GM12892 (cell line): Measurements from ENCODE around the gene KPNA1.

ENCODE experiments used
- POLR2A ChIP-seq: IDR thresholded peaks from 2 replicates; pipeline ENCODE4 v1.6.1; 2011; ENCODE audit warnings: low read depth, low read length, control low read depth
- POLR2AphosphoS5 ChIP-seq: IDR thresholded peaks from 2 replicates; pipeline ENCODE4 v1.6.1; 2011; ENCODE audit warnings: low read depth, low read length, control low read depth
- TAF1 ChIP-seq: IDR thresholded peaks from 2 replicates; pipeline ENCODE4 v1.6.1; 2011; ENCODE audit warnings: low read depth, mild to moderate bottlenecking, control low read depth, low read length, borderline replicate concordance

DNA sequence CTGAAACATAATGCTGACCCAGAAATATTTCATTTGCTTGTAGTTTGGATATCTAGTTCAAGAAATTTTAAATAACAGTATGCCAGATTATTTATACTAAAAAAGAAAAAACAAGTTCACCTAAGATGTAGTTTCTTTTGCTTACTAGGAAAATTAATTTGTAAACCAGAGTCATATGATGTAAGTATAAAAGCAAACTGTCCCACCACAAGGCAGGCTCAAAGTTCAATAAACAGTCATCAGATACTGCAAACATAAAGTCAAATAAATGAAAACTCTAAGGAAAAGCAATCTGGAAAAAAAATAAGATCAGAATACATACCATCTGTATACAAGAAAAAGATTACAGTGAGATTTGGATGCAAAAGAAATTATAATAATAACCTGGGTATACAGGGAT, 58.7 kb downstream of the KPNA1 start:
- TF ChIP-seq POLR2AphosphoS5: no peak
- TF ChIP-seq POLR2A: no peak
- no peak for TF ChIP-seq TAF1
